ENCODE data around the gene PGP.

The PGP gene

DNA sequence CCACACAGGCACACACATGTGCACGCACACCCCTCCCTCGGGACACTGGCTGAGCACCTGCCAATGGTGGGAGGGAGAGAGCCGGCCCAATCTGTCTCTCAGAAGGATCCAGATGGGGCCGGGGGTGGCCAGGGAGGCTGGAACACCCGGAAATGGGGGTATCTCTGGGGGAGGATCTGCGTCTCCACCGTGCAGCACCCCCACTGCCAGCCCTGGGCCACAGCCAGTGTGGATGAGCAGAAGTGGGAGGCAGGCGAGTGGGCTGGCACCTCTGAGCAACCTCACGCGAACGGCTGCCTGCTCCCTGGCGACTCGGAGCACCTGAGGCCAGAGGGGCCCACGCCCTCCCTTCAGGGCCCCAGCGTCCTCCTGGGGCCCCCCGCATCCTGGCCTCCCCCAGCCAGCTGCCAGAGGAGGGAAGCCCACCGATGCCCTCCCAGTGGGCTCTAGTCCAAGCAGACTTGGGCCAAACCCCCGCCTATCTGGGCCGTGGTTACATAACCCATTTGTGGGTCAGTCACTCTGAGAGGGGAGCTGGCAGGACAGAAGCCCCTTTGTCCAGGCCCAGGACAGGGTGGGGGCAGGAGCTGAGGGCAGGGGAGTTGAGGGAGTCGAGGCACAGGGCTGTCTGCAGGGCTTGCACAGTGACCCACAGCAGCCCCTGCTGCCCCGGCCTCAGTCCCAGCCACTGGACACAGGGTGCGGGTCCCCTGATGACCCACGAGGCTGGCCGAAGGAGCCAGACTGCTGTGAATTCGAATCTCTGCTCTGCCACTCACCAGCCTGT, 23.8 kb downstream of the PGP start:
- TF ChIP-seq, protein P1, sequence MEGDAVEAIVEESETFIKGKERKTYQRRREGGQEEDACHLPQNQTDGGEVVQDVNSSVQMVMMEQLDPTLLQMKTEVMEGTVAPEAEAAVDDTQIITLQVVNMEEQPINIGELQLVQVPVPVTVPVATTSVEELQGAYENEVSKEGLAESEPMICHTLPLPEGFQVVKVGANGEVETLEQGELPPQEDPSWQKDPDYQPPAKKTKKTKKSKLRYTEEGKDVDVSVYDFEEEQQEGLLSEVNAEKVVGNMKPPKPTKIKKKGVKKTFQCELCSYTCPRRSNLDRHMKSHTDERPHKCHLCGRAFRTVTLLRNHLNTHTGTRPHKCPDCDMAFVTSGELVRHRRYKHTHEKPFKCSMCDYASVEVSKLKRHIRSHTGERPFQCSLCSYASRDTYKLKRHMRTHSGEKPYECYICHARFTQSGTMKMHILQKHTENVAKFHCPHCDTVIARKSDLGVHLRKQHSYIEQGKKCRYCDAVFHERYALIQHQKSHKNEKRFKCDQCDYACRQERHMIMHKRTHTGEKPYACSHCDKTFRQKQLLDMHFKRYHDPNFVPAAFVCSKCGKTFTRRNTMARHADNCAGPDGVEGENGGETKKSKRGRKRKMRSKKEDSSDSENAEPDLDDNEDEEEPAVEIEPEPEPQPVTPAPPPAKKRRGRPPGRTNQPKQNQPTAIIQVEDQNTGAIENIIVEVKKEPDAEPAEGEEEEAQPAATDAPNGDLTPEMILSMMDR (IDR thresholded peaks at IDR 0.05): no peak

DNA sequence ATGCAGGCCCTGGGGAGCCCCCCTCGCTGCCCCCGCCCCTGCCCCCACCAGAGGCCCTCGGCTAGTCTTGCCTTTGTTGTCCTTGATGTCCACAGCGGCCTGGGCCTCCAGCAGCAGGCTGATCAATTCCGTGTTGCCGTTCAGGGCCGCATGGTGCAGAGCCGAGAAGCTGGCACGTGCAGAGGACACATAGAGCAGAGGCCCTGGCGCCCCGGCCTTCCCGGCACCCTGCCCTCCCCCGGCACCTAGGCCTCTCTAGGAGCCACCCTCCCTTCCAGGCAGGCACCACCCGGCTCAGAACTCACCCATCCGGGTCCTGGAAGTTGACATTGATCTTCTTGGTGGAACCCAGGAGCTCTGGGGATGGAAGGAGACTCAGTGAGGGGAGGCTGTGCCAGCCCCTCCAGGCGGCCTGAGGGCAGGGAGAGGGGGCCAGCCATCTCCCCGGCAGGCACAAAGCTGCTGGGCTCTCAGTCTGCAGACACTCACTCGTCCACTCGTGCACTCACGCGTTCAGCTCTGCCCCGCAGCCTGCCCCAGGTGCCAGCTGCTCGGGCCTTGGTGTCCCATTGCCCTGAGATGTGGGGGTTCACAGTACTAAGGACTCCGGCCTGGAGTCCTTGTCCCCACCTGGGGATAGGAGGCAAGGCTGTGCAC, 24.5 kb downstream of the PGP start:
- TF ChIP-seq, protein P1 (IDR thresholded peaks at IDR 0.05): no peak

DNA sequence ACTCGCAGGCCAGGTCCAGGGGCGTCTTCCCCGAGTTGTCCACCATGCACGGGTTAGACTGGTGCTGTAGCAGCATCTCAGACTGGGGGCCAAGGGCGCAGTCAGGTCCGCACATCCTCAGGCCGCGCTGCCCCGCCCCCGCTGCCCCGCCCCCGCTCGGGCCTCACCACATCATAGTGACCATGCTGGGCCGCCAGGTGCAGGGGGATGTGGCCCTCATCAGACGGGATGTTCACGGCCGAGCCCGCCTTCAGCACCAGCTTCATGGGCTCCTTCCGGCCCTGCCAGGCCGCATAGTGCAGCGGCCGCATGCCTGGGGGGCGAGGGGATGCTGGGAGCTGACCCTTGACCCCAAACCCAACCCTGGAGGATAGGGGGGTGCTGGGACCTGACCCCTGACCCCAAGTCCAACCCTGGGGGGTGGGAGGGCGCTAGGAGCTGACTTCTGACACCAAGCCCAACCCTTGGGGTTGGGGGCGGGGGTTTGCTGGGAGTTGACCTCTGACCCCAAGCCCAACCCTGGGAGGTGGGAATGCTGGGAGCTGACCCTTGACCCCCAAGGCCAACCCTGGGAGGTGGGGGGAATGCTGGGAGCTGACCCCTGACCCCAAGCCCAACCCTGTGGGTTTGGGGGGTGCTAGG, 25.3 kb downstream of the PGP start:
- TF ChIP-seq, protein P1 (IDR thresholded peaks at IDR 0.05): no peak

DNA sequence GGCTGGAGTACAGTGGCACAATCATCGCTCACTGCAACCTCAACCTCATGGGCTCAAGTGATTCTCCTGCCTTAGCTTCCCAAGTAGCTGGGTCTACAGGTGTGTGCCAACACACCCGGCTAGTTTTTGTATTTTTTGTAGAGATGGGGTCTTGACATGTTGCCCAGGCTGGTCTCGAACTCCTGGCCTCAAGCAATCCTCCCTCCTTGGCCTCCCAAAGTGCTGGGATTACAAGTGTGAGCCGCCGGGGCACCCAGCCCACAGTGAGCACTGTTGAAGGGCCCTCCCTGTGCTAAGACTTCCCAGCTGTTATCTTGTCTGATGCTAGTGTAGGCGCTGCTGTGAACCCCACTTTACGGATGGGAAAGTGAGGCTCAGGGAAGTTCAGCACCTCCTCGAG, 26.2 kb downstream of the PGP start:
- TF ChIP-seq, protein P1 (IDR thresholded peaks at IDR 0.05): no peak

DNA sequence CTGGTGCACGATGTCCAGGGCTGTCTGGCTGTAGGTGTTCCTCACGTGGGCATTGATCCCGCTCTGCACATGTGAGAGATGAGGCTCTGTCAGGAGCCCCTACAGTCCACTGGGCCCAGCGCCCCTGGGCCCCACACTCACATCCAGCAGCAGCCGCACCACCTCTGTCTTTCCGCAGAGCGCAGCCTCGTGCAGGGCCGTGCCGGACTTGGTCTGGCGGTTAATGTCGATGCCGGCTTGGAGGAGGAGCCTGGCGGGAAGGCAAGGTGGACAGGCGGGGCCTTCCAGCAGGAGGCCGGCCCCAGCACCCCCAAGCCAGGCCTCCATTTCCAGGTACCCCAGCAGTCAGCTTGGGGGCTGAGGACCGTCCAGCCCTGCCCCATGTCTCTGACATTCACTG, 27.4 kb downstream of the PGP start:
- TF ChIP-seq, protein P1 (IDR thresholded peaks at IDR 0.05): no peak

DNA sequence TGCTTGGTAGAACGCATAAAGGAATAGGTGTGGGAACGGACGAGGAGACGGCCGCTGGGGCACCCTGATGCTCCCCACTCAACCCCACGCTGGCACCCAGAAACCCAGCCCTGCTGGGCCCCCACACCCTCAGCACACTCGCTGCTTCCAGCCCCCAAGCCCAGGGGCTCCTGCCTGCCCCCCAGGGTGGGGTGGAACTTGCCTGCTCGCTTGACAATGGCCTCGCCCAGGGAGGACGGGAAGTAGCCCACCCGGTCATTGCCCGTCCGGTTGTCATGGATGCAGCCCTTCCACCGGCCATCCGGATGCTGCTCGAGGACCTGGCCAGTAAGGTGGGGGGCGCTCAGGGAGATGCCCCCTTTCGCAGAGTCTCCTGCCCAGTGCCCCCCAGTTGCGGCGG, 28.1 kb downstream of the PGP start:
- TF ChIP-seq, protein P1 (IDR thresholded peaks at IDR 0.05): no peak

DNA sequence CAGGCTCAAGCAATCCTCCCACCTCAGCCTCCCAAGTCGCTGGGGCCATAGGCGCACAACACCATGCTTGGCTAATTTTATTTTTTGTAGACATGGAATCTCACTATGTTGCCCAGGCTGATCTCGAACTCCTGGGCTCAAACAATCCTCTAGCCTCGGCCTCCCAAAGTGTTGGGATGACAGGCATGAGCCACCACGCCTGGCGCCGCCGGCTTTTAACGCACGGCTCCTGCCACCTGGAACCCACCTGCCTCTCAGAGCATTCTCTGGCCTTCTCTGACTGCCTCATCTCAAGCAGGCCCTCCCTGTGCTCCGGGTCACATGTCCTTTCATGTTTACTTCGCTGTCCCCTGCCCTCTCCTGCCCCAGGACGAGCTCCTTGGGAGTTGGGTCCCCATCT, 28.6 kb downstream of the PGP start:
- TF ChIP-seq, protein P1 (IDR thresholded peaks at IDR 0.05): no peak

All from LNCAP (cell line).